ENCODE data around the gene LEMD2. TPM values are rescaled to one million over a fixed set of nuclear protein-coding genes. Genes with fewer than 3 reads are reported as not detected.

LEMD2 gene
- total and polyA plus RNA-seq, 9 of the 15 experiments (the other 6 are each of a cell fraction or from before 2014, with no cell fraction given), result 0.32 to 46.3 (median 30.8) TPM

- TF ChIP-seq STAT6 (CRISPR knock-in tag; IDR thresholded peaks at IDR 0.05), result no peak
- TF ChIP-seq MXI1 (IDR thresholded peaks at IDR 0.05; ENCODE audit: low read depth, low read length), result no peak
- TF ChIP-seq CREM (IDR thresholded peaks at IDR 0.05; ENCODE audit: low read depth), result no peak
- no peak for TF ChIP-seq ZNF740 (CRISPR knock-in tag; IDR thresholded peaks at IDR 0.05)
- TF ChIP-seq ZNF740 (tag; IDR thresholded peaks at IDR 0.05), result no peak
- TF ChIP-seq ARID3A (IDR thresholded peaks at IDR 0.05; ENCODE audit: borderline replicate concordance, low read depth, low read length), result no peak
- TF ChIP-seq MECOM (CRISPR knock-in tag; IDR thresholded peaks at IDR 0.05), result no peak
- TF ChIP-seq NCOA1 (IDR thresholded peaks at IDR 0.05; ENCODE audit: low read depth), result no peak
- no peak for TF ChIP-seq CHD2 (IDR thresholded peaks at IDR 0.05; ENCODE audit: low read depth, low read length)
- TF ChIP-seq HNRNPK (IDR thresholded peaks at IDR 0.05; ENCODE audit: low read depth, low read length, poor library complexity, severe bottlenecking), result no peak
Observed at GRCh38 chr6:33766921-33767907, 21.7 kb downstream of the LEMD2 start (continued).

All from K562 (cell line).